DMS153 treated with DMSO at 0.1 percent for 48 hours (cell line): ENCODE data around the gene KCNH1.
"Not testable (repeated sequence)": the region's sequence is repeated elsewhere in the genome, so short reads cannot be mapped to it uniquely, and the experiment has no call there.

Experiments
- DNase-seq: peaks from one replicate; lab custom pipeline; 2025; ENCODE audit not compliant: unreplicated experiment; lab: John Stamatoyannopoulos, UW

The KCNH1 gene

DNA sequence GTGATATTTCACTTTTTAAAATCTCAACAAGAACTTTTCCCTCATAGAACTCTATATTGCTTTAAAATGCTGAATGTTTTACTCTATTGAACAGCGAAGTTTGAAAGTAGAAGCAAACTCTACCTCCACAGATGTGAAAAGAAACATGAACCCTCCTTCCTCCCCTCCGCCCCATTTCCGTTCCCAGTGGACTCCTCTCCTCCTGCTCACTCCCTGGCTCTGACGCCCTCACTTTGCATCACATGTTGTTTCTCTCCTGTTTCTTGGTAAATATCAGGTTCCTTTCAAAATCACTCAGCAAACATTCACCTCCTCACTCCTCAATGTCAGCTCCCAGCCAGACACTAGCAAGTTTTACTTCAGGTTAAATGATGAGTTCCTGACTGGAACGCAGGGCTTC lies 34.6 kb downstream of the KCNH1 start:
- DNase-seq, result no peak

DNA sequence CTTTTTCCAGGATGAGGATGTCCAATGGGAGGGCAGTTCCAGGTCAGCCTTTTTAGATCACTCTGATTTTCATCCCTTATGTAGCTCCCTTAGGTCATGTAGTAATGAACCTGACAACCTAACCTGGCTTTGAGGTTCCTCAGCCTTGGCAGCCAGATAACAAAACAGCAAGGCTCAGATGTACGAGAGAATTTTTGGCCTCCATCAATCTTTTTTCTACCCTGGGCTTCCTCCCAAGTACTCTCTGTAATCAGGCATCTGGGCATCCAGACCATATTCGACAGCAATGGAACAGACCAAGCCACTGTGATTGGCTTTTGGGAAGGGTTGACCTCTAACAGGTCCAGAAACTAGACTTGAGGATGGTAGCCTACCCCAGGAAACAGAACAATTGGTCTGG lies 38.6 kb downstream of the KCNH1 start:
- no peak for DNase-seq

DNA sequence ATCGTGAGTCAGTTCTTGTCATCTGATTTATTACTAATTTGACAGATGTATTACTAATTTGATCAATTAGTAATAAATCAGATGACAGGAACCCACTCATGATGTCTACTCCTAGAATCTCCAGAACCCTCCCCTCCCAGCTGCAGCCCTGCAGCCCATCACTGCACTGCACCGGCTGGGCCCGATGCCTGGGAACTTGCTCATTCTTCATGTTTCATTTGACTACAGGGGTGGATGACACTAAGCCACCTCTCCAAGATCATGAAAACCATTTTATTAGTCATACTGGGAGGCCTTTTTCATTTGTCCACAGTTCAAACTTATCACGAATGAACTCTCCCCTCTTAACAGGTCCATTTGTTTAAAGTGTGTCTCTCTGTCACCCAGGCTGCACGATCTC lies 41.0 kb downstream of the KCNH1 start:
- DNase-seq, result no peak

DNA sequence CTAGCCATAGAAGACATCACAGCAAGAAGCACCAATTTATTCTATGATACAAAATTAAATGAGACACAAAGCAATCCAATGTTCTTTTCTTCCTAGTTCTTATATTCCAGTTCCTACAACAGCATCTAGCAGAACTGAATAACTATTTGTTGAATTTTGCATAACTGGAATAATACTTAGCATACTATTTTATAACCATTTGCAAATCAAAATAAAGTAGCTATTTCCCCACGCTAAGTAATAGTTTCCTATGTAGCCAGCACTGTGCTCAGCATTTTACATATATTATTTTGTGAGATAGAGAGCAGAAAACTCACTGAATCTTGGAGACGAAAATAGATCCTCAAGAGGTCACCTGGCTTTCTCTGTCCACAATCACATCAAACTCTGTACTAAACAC lies 42.1 kb downstream of the KCNH1 start:
- no peak for DNase-seq

DNA sequence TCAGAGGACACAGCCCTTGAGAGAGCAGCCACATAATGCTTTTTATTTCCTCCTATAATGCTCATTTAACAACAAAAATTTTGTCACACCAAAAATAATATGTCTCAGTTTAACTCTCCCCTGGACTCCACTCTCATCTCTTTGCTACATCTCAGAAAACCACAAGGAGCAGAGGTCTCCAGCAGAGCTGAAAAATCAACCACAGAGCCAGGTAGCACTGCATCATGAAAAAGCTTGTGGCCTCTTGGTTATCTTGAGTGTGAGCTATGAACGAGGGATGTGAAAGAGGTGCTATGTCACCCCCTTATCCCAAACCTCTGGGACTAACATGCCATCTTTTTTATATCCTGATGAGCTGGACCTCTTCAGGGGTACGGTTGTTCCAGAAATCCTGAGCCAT lies 44.4 kb downstream of the KCNH1 start:
- DNase-seq, result no peak

DNA sequence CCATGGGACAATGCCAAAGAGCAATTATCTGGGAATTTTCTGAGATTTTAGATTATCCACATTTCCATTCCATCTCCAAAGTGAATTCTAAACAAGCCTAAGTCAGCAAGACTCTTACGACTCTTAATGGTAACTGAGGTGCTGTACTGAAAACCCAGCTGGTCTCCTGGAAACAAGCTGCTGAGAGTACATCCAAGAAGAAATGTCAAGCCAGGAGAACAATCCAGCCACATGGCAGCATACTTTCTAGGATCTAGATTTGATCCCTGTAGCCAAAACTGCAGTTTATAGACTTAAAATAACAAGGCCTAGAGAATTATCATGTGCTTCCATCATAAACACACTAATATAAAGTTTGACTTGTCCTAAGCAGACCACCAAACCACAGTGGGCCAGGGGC lies 45.8 kb downstream of the KCNH1 start:
- DNase-seq, result no peak

DNA sequence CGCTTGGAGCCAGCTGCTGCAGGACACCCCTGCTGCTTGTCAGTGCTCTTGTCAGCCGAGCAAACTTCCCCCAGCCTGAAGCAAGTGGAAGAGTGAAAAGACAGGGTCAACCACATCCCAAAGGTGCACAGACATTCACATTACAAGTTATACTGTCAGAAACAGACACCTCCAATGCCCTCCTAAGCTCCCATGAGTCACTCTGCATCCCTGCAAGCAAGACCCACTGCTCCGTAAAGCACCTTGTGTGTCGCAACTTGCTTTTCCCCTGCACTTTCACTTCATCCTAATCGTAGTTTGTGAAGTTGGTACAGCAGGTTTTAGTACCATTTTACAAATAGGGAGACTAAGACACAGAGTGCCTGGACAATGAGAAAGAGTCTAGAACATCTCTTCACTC lies 51.1 kb downstream of the KCNH1 start:
- no peak for DNase-seq

DNA sequence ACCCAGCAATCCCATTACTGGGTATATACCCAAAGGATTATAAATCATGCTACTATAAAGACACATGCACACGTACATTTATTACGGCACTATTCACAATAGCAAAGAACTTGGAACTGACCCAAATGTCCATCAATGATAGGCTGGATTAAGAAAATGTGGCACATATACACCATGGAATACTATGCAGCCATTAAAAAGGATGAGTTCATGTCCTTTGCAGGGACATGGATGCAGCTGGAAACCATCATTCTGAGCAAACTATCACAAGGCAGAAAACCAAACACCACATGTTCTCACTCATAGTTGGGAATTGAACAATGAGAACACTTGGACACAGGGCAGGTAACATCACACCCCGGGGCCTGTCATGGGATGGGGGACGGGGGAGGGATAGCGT lies 52.5 kb downstream of the KCNH1 start:
- not testable (repeated sequence) for DNase-seq

DNA sequence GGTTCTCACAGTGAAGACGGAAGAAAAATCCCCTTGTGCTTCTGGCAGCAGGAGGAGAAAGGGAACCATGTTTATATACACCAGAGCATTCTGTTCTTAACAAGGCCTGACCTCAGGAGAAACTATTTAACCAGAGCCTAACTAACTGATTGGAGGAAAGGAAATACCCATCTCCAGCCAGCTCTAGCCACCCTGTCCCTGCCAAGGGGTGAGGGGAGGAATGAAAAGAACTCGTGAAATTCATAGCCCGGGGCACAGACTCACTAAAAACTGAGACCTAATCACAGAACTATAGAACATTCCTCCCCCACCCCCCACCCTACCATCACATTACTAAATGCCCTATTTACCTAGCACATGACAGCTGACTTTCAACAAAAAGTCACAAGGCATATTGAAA lies 65.0 kb downstream of the KCNH1 start:
- DNase-seq, result no peak

DNA sequence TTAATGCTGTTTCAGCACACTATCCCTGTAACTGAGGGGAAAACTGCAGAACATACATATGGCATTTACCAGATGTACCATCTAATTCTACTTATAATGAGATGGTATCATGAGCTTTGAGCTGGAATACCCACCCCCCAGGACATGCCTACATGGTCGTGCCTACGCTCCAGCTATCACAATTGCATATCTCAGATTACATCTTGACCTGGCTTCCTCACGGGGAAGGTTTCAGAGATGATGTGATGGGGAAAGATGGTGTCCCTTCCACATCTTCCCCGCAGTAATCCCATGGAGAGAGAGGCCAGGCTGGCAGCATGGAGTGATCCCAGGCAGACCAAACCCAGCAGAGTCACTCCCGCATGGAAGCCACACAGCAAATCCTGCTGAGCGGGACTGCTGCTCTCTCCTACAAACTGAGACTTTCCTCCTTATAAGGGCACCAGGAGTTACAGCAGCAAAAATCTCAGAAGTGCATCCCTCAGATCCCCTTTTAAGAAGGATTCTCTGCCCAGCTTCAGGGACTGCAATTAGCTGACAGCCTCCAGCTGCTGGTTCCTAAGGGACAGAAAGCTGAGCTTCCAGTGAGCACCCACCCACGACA lies 67.1 kb downstream of the KCNH1 start:
- DNase-seq, result no peak

DNA sequence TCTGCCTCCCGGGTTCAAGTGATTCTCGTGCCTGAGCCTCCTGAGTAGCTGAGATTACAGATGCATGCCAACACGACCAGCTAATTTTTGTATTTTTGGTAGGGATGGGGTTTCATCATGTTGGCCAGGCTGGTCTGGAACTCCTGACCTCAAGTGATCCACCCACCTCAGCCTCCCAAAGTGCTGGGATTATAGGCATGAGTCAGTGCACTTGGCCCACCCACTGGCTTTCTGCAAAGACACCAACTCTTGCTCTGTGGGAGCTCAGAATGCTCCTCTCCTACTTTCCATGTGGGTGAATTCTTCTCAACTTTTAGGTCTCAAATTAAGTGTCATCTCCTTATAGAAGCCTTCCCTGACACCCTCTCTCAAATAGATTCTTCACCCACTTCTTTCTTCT lies 92.1 kb downstream of the KCNH1 start:
- not testable (repeated sequence) for DNase-seq

DNA sequence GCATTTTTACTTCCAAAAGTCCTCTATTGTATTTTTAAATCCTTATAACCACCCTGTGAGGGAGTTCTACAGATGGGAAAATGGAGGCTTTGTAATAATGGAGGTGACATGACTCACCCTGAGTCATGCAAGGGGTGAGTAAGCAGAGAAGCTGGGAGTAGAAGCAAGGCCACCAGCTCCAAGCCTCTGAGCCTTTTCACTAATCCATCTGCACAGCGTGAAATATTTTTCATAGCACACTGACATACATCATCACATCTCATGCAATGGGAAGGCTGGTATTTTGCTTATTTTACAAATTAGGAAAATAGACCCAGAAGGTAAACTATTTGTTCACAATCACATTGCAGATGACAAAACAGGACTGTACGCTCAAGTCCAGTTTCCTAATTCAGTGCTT lies 96.9 kb downstream of the KCNH1 start:
- no peak for DNase-seq

DNA sequence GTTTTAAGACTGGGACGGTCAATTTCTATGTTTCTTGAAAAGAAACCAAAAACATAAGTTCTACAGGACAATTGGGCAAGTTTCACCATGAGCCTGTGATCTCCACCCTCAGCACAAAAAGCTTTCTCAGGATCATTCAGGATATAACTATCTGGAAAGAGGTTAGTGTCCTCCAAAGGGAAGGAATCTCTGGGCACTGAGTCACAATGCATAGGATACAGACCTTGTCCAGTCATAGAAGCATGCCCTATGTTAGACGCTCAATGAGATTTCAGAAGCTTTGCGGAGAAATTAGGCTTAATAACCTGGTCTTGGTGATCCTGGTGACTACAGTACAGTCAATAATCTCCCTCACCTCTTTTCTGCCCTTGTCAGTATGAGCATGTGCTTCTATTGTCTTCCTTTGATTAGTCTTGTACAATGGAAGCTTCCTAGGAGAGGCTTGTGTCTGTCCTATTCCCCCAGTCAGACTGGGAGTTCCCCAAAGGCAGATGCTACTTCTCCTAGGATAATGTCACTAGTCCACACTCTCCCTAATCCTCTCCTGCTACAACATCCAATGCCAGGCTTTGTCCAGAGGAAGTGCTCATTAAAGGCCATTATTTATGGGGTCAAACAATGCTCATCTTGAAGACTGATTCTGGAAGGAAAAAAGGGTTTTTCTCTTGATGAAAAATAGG lies 97.4 kb downstream of the KCNH1 start:
- DNase-seq, result no peak

DNA sequence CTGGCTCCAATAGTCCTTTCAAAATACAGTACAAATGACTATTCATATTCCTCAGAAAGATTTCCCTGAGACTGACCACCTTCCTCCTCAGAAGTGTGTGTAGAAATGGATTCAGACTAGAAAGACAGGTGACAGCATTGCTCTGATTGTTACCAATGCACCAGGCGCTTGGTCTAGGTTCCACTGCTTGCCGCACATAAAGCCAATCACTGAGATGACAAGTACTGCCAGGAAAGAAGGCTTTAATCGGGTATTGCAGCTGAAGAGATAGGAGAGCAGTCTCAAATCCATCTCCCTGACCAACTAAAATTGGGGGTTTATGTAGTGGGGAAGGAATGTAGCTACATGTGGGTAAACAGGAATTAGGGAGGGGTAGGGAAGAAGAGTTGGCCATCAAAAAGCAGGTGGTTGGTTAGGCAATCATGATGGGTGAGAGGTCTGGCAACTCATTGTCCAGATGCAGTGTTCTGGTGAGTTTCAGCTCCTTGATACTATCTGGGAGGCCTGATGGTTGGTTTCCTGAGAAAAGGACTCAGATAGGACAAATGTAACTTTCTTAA lies 98.0 kb downstream of the KCNH1 start:
- no peak for DNase-seq

DNA sequence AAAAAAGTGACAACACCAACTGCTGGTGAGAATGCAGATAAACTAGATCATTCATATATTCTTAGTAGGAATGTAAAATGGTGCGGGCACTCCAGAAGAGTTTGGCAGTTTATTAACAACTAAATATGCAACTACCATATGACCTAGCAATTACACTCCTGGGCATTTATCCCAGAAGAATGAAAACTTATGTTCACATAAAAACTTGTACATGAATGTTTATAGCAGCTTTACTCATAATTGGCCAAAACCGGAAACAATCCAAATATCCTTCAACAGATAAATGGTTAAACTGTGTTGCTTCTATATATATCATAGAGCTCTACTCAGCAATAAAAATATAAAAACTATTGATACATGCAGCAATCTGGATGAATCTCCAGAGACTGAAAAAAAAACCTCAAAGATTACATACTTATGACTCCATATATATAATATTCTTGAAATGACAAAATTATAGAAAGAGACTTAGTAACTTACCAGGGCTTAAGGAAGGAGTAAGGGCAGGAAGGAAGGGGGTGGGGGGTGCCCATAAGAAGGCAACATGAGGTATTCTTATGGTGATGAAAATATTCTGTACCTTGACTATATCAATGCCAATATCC lies 99.9 kb downstream of the KCNH1 start:
- DNase-seq, result no peak

DNA sequence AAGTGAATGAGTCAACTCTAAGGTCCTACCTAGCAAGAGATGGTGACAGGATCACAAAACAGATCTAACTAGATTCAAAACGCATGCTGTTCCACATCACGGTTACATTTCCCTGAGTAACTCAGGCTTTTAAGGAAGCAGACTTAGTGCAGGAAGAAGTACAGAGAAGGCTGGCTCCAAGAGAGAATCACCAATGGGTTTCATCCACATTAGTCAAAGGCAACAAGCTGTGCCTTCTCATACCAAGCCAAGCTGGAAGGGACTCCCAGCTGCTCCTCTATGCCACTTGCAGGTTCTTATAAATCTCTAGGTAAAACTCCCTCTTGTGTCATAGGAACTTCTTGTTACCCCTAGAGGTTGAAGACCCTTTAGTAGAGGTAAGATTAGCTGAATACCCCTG lies 109.0 kb downstream of the KCNH1 start:
- DNase-seq, result no peak

DNA sequence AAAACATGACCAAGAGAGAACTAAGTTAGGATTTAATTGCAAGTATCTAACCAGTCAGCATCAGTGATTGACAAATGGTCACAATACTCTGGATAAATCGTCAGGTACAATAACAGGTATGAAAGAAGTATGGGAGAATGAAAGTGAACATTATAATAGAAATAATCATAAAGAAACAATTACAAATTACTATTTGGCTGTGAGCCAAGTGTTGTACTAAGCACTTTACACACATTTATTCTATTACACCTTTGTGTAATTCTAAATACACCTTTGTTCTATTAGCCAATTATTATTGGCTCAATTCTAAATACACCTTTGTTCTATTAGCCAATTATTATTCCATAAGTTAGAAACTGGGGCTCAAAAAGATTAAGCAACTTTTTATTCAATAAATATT lies 114.7 kb downstream of the KCNH1 start:
- no peak for DNase-seq

DNA sequence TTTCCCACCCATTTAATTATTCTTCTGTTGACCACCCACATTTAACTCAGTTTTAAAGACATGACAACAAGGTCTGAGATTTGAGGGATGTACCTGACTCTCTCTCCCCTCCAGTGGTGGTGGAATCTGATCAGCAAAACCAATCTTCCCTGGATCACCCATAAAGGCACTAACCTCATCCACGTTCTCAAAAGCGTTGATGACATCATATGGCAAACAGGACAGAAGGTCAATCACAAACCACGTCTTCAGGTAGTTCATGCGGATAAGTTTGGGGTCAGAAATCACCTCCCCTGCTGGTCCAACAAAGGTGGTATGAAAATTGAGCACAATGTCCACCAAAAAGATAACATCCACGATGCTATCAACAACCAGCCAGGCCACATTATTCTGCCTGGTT lies 115.3 kb downstream of the KCNH1 start:
- no peak for DNase-seq

DNA sequence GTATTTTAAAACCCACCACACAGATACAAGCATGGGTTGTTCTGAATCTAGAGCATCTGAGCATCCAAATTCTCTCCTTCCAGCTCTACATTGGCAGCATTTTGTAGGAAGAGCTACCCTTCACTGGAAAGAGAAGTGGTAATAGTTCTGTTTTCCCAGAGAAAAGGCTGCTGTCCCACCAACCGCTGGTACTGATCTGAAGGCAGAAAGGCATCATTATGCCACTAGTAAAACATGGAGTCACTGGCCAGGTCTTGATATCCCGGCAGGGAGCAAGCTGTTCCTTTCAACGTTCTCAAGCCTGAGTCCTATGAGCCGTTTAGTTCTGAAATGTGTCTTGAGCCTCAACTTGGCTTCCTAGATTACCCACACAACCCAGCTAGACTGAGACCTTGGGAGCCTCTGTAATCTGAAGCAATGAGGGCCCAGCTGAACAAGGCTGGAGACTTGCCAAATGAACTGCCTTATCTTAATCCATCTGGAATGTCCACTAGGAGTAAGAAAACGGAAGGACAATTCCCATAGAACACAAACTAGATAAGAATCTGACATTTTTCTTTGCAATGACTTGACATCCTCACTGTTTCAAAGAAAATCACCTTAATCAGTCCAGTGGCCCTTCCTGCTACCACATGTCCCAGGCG lies 116.8 kb downstream of the KCNH1 start:
- no peak for DNase-seq

DNA sequence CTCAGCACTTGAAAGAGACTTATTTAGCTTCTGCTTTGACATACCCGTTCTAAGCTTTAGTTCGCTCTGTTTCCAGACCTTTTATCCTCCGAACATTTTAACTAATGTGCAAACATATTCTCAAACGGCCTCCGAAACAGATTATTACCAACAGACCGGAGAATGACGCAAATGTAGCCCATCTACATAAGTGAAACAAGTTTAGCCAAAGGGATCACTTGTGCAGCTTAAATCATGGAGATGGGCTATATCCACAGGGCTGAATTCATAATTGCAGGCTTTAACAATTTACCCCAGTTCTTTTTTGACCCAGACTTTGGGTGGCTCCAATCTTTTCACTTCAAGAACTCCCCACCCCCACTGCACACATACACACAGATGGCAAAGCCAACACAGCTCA lies 119.7 kb downstream of the KCNH1 start:
- DNase-seq, result no peak

DNA sequence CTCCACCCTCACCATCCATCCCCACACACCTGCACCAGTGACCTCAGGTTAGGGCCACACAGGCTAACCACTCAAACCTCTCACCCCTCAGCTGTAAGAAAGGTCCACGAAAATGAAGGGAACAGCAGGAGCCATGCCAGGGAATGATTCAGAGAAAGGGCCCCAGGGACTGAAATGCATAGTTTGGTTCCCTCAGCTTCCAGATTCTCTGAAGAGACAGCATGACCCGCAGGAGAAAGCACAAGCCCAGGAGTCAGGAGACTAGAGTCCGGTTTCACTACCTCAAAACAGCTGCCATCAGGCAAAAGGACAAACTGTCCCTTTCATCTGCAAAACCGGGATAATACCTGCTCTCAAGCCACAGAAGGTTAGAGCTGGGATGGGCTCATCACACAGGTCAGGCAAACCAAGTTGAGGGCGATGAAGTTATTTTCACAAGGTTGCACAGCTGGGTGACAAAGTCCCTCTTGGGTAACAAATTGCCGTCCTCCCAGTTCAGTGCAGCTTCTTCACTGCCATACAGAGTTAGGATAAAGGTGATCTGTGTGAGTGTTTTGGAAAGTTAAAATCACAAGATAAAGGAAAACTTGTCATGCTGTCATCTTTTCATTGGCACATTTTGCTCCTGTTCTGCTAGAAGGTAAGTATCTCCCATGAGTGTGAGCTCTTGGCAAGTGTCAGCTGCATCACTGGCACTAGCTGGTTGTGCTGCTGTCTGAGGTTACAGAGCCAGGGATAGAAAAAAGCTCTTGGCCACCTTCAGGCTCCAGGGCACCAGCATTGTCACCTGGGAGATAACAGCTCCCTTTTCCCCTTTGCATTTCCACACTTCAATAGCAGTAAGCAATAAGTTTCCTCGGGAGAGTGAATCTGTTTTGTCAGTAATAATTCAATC lies 120.4 kb downstream of the KCNH1 start:
- no peak for DNase-seq
